Astrocyte (in vitro differentiated cells and primary cell): ENCODE measurements around the gene PTPRT.

Source experiments
- EZH2 ChIP-seq: IDR thresholded peaks from 2 replicates; pipeline ENCODE4 v1.6.1; 2012; ENCODE audit warnings: mild to moderate bottlenecking, low read length, inconsistent platforms; ENCODE audit not compliant: insufficient read depth
- TF ChIP-seq, protein P1 (sequence below): IDR thresholded peaks from 2 replicates; pipeline ENCODE4 v1.5.1; 2011; ENCODE audit warnings: low read depth, mild to moderate bottlenecking, inconsistent platforms, low read length, moderate library complexity; ENCODE audit not compliant: insufficient read depth

GRCh38 chr20:42986143-42986773 lies 203.4 kb downstream of the PTPRT start:
- TF ChIP-seq, protein P1, sequence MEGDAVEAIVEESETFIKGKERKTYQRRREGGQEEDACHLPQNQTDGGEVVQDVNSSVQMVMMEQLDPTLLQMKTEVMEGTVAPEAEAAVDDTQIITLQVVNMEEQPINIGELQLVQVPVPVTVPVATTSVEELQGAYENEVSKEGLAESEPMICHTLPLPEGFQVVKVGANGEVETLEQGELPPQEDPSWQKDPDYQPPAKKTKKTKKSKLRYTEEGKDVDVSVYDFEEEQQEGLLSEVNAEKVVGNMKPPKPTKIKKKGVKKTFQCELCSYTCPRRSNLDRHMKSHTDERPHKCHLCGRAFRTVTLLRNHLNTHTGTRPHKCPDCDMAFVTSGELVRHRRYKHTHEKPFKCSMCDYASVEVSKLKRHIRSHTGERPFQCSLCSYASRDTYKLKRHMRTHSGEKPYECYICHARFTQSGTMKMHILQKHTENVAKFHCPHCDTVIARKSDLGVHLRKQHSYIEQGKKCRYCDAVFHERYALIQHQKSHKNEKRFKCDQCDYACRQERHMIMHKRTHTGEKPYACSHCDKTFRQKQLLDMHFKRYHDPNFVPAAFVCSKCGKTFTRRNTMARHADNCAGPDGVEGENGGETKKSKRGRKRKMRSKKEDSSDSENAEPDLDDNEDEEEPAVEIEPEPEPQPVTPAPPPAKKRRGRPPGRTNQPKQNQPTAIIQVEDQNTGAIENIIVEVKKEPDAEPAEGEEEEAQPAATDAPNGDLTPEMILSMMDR: no peak
- TF ChIP-seq EZH2: no peak
